Measurements from ENCODE around the gene PLEKHH1. TPM values are rescaled to one million over a fixed set of nuclear protein-coding genes. Genes with fewer than 3 reads are reported as not detected.
"Not testable (repeated sequence)": the region's sequence is repeated elsewhere in the genome, so short reads cannot be mapped to it uniquely, and the experiment has no call there.

The PLEKHH1 gene
- total RNA-seq, 1 donor from 2014 or later = 7.3 TPM

DNA sequence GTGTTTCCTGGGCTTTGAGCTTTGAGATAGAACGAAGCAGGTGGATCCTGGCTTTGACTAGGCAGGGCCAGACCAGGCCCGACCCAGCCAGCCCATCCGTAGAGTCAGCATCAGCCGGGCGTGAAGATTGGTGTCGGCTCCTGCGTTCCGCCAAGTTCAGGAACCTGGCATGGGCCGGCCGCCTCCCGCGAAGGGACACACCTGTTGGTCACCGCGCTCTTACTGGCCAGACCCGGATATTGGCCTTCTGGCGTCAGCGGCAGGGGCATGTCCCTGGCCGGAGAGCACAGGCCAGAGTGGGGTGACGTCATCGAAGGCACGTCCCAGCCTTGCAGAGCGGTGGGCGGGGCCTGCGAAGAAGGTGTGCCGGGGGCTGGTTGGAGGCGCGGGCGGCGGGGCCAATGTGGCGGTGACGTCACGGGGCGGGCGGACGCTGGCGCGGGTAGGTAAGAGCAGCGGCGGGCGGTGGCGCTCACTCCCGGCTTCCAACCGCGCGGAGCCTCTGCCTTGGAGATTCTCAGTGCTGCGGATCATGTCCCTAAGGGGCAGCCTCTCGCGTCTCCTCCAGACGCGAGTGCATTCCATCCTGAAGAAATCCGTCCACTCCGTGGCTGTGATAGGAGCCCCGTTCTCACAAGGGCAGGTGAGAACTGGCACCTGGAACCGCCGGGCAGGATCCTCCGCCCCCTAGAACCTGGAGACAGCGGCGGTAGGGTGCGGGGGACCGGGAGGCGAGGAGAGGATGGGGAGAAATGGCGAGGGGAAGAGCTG, 86.5 kb downstream of the PLEKHH1 start, which contains the start of gene ARG2:
Gene ARG2 (plus strand): TSS at position 475 of the 771 bp plus-strand sequence. CDS start 58 bp downstream, at position 533.
- FAIRE-seq (no peak), DNase-seq (ENCODE audit: low spot score in 2 of 2) (peak; percentile 81 to 96)

- DNase-seq (ENCODE audit: low spot score in 2 of 2) (peak in 1 of 2 donors; percentile 19), FAIRE-seq (no peak)
These were observed 87.2 kb downstream of the PLEKHH1 start for GRCh38 chr14:67620217-67620785.

- peak in 1 of 2 donors; percentile 33 for DNase-seq (ENCODE audit: low spot score in 2 of 2)
- no peak for FAIRE-seq
These were observed 89.6 kb downstream of the PLEKHH1 start for GRCh38 chr14:67622675-67623074.

GRCh38 chr14:67623114-67623513, 90.0 kb downstream of the PLEKHH1 start:
- FAIRE-seq (no peak), DNase-seq (ENCODE audit: low spot score in 2 of 2) (no peak)

- not testable (repeated sequence) for FAIRE-seq; DNase-seq (ENCODE audit: low spot score in 2 of 2)
These were observed 93.0 kb downstream of the PLEKHH1 start for GRCh38 chr14:67626131-67626530.

GRCh38 chr14:67627519-67627918, 94.4 kb downstream of the PLEKHH1 start:
- FAIRE-seq (no peak), DNase-seq (ENCODE audit: low spot score in 2 of 2) (no peak)

GRCh38 chr14:67630186-67630585, 97.1 kb downstream of the PLEKHH1 start:
- DNase-seq (ENCODE audit: low spot score in 2 of 2) (no peak), FAIRE-seq (no peak)

GRCh38 chr14:67630938-67631337, 97.8 kb downstream of the PLEKHH1 start:
- FAIRE-seq (no peak), DNase-seq (ENCODE audit: low spot score in 2 of 2) (no peak)

GRCh38 chr14:67633451-67634147, 100.5 kb downstream of the PLEKHH1 start:
- no peak for FAIRE-seq

GRCh38 chr14:67636361-67636919, 103.3 kb downstream of the PLEKHH1 start:
- DNase-seq (ENCODE audit: low spot score in 2 of 2) (no peak), FAIRE-seq (no peak)

More at GRCh38 chr14:67633451-67634147, 100.5 kb downstream of the PLEKHH1 start:
- no peak for DNase-seq (ENCODE audit: low spot score in 2 of 2)

DNA sequence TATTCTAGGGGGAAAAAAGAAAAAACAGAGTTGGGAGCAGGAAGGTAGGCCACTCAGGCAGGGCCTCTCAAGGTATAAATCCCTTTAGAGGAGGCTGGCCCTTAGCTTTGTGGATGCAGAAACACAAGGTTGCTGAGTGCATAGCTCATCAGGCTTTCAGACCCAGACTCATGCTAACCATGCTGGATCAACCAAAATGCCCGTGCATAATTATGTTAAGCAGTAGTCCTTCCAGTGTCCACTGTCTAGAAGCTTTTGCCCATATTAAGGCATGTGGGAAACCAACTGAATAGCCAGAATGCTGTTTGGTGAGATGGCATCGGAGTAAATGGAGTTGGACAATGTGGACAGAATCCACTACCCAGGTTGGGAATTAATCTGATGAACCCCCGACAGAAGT, 105.6 kb downstream of the PLEKHH1 start:
- FAIRE-seq = no peak
- DNase-seq (ENCODE audit: low spot score in 2 of 2) = no peak

Small RNAs within 50 kb of the gene (small RNA-seq; reads per million reads assigned to genes)
- gene AL132640.3 (not detected), gene RF00019 (not detected)

Other genes starting within 250 kb of the PLEKHH1 start
- gene ATP6V1D, start 173.5 kb upstream of the PLEKHH1 start, total RNA-seq = 159 TPM
- 128 TPM for gene EIF2S1, start 173.0 kb upstream of the PLEKHH1 start, total RNA-seq
- 0.41 TPM for gene PLEK2, start 121.1 kb upstream of the PLEKHH1 start, total RNA-seq
- gene TMEM229B, start 44.6 kb upstream of the PLEKHH1 start, total RNA-seq = 22.4 TPM
- gene PIGH, start 67.0 kb downstream of the PLEKHH1 start, total RNA-seq = 29.8 TPM
- gene ARG2, start 86.6 kb downstream of the PLEKHH1 start, total RNA-seq = 59.1 TPM
- gene VTI1B, start 141.3 kb downstream of the PLEKHH1 start, total RNA-seq = 40.4 TPM
- 128 TPM for gene RDH11, start 162.5 kb downstream of the PLEKHH1 start, total RNA-seq
- 0.82 TPM for gene RDH12, start 168.6 kb downstream of the PLEKHH1 start, total RNA-seq